A673 (cell line): ENCODE results near the gene CSF2RB. TPM values are rescaled to one million over a fixed set of nuclear protein-coding genes. Genes with fewer than 3 reads are reported as not detected.

ENCODE experiments used
- total RNA-seq: library from RNA; stranded (reverse); gene quantifications from 2 replicates; pipeline ENCODE4 v1.2.3, GENCODE V29; 2021

Gene CSF2RB
- total RNA-seq, 1 experiment from 2014 or later = not detected

Other genes starting within 250 kb of the CSF2RB start
- gene CACNG2, start 209.9 kb upstream of the CSF2RB start, total RNA-seq = not detected in 2 replicates
- gene IFT27, start 137.5 kb upstream of the CSF2RB start, total RNA-seq = 24.9 and 30.9 TPM in 2 replicates
- gene PVALB, start 96.6 kb upstream of the CSF2RB start, total RNA-seq = not detected in 2 replicates
- gene NCF4, start 52.6 kb upstream of the CSF2RB start, total RNA-seq = not detected in 2 replicates
- gene TST, start 105.8 kb downstream of the CSF2RB start, total RNA-seq = 31.3 and 37.6 TPM in 2 replicates
- 66.6 and 81.7 TPM in 2 replicates for gene MPST, start 106.1 kb downstream of the CSF2RB start, total RNA-seq
- 38.8 and 39.1 TPM in 2 replicates for gene KCTD17, start 138.1 kb downstream of the CSF2RB start, total RNA-seq
- gene TMPRSS6, start 196.1 kb downstream of the CSF2RB start, total RNA-seq = not detected in 2 replicates
- 0.97 and 1.5 TPM in 2 replicates for gene IL2RB, start 236.3 kb downstream of the CSF2RB start, total RNA-seq